ENCODE measurements around the gene ATG5. TPM values are rescaled to one million over a fixed set of nuclear protein-coding genes. Genes with fewer than 3 reads are reported as not detected.

ATG5 gene
- total and polyA plus RNA-seq, 2 experiments from 2014 or later: 31.6 to 48.2 TPM

- TF ChIP-seq STAT1 (IDR thresholded peaks at IDR 0.05; ENCODE audit: unreplicated experiment): no peak
- TF ChIP-seq CREB1 (CRISPR knock-in tag; IDR thresholded peaks at IDR 0.05; ENCODE audit: low read depth): no peak
- no peak for TF ChIP-seq JUNB (IDR thresholded peaks at IDR 0.05; ENCODE audit: unreplicated experiment)
- TF ChIP-seq POLR2AphosphoS5 (IDR thresholded peaks at IDR 0.05; ENCODE audit: low read depth): no peak
- no peak for TF ChIP-seq NANOG (IDR thresholded peaks at IDR 0.05; ENCODE audit: borderline replicate concordance)
These were observed 70.9 kb downstream of the ATG5 start (continued) for GRCh38 chr6:106254636-106255035.

GRCh38 chr6:106253731-106254130, 71.8 kb downstream of the ATG5 start:
- Histone ChIP-seq H3K27ac (ENCODE audit: low read depth) (no peak overlapping the region), H3F3A (replicated peaks; ENCODE audit: low read depth) (no peaks in the 10 kb centered on the region), H3K4me2 (no peak overlapping the region), H3K36me3 (ENCODE audit: insufficient read depth) (no peaks in the 10 kb centered on the region), H3K9me2 (ENCODE audit: insufficient read depth) (no peaks in the 10 kb centered on the region), H3K79me2 (replicated peaks; ENCODE audit: insufficient read depth) (peaks cover 40% of the 10 kb centered on the region), H2AFZ (no peak overlapping the region), H3K4me3 (no peak overlapping the region), H4K20me1 (replicated peaks; ENCODE audit: insufficient read depth) (no peaks in the 10 kb centered on the region; the same call in 1 of the 2 replicates), H3K27me3 (ENCODE audit: insufficient read depth) (no peaks in the 10 kb centered on the region), H3K4me1 (ENCODE audit: insufficient read depth) (no peaks in the 10 kb centered on the region)
- Mint-ChIP-seq H3K4me3 (no peak overlapping the region), H3K27me3 (ENCODE audit: insufficient read depth, low read depth, poor library complexity) (no peaks in the 10 kb centered on the region), H3K4me1 (no peaks in the 10 kb centered on the region; the same call in 1 of the 3 replicates), H3K27ac (no peak overlapping the region), H3K36me3 (ENCODE audit: low read depth) (no peaks in the 10 kb centered on the region; the same call in none of the 3 replicates), H3K9me3 (no peaks in the 10 kb centered on the region)
- TF ChIP-seq ZNF114 (CRISPR knock-in tag; IDR thresholded peaks at IDR 0.05): no peak
- TF ChIP-seq ETS1 (IDR thresholded peaks at IDR 0.05): no peak
- TF ChIP-seq EZH2phosphoT487 (IDR thresholded peaks at IDR 0.05; ENCODE audit: unreplicated experiment): no peak
- TF ChIP-seq CTCF (conservative IDR thresholded peaks at IDR 0.05; ENCODE audit: low read depth in 2 of 2): no peak
- TF ChIP-seq STAT1 (IDR thresholded peaks at IDR 0.05; ENCODE audit: unreplicated experiment): no peak
- TF ChIP-seq, protein P1, sequence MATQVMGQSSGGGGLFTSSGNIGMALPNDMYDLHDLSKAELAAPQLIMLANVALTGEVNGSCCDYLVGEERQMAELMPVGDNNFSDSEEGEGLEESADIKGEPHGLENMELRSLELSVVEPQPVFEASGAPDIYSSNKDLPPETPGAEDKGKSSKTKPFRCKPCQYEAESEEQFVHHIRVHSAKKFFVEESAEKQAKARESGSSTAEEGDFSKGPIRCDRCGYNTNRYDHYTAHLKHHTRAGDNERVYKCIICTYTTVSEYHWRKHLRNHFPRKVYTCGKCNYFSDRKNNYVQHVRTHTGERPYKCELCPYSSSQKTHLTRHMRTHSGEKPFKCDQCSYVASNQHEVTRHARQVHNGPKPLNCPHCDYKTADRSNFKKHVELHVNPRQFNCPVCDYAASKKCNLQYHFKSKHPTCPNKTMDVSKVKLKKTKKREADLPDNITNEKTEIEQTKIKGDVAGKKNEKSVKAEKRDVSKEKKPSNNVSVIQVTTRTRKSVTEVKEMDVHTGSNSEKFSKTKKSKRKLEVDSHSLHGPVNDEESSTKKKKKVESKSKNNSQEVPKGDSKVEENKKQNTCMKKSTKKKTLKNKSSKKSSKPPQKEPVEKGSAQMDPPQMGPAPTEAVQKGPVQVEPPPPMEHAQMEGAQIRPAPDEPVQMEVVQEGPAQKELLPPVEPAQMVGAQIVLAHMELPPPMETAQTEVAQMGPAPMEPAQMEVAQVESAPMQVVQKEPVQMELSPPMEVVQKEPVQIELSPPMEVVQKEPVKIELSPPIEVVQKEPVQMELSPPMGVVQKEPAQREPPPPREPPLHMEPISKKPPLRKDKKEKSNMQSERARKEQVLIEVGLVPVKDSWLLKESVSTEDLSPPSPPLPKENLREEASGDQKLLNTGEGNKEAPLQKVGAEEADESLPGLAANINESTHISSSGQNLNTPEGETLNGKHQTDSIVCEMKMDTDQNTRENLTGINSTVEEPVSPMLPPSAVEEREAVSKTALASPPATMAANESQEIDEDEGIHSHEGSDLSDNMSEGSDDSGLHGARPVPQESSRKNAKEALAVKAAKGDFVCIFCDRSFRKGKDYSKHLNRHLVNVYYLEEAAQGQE (IDR thresholded peaks at IDR 0.05; ENCODE audit: unreplicated experiment): no peak
- TF ChIP-seq NANOG (IDR thresholded peaks at IDR 0.05; ENCODE audit: borderline replicate concordance): no peak
- no peak for TF ChIP-seq POLR2AphosphoS5 (IDR thresholded peaks at IDR 0.05; ENCODE audit: low read depth)
- TF ChIP-seq CREB1 (CRISPR knock-in tag; IDR thresholded peaks at IDR 0.05; ENCODE audit: low read depth): no peak
- TF ChIP-seq JUNB (IDR thresholded peaks at IDR 0.05; ENCODE audit: unreplicated experiment): no peak
- TF ChIP-seq EZH2 (IDR thresholded peaks at IDR 0.05; ENCODE audit: low read depth, unreplicated experiment): no peak
- TF ChIP-seq ZNF331 (CRISPR knock-in tag; IDR thresholded peaks at IDR 0.05; ENCODE audit: low read depth): no peak
- TF ChIP-seq, protein P2, sequence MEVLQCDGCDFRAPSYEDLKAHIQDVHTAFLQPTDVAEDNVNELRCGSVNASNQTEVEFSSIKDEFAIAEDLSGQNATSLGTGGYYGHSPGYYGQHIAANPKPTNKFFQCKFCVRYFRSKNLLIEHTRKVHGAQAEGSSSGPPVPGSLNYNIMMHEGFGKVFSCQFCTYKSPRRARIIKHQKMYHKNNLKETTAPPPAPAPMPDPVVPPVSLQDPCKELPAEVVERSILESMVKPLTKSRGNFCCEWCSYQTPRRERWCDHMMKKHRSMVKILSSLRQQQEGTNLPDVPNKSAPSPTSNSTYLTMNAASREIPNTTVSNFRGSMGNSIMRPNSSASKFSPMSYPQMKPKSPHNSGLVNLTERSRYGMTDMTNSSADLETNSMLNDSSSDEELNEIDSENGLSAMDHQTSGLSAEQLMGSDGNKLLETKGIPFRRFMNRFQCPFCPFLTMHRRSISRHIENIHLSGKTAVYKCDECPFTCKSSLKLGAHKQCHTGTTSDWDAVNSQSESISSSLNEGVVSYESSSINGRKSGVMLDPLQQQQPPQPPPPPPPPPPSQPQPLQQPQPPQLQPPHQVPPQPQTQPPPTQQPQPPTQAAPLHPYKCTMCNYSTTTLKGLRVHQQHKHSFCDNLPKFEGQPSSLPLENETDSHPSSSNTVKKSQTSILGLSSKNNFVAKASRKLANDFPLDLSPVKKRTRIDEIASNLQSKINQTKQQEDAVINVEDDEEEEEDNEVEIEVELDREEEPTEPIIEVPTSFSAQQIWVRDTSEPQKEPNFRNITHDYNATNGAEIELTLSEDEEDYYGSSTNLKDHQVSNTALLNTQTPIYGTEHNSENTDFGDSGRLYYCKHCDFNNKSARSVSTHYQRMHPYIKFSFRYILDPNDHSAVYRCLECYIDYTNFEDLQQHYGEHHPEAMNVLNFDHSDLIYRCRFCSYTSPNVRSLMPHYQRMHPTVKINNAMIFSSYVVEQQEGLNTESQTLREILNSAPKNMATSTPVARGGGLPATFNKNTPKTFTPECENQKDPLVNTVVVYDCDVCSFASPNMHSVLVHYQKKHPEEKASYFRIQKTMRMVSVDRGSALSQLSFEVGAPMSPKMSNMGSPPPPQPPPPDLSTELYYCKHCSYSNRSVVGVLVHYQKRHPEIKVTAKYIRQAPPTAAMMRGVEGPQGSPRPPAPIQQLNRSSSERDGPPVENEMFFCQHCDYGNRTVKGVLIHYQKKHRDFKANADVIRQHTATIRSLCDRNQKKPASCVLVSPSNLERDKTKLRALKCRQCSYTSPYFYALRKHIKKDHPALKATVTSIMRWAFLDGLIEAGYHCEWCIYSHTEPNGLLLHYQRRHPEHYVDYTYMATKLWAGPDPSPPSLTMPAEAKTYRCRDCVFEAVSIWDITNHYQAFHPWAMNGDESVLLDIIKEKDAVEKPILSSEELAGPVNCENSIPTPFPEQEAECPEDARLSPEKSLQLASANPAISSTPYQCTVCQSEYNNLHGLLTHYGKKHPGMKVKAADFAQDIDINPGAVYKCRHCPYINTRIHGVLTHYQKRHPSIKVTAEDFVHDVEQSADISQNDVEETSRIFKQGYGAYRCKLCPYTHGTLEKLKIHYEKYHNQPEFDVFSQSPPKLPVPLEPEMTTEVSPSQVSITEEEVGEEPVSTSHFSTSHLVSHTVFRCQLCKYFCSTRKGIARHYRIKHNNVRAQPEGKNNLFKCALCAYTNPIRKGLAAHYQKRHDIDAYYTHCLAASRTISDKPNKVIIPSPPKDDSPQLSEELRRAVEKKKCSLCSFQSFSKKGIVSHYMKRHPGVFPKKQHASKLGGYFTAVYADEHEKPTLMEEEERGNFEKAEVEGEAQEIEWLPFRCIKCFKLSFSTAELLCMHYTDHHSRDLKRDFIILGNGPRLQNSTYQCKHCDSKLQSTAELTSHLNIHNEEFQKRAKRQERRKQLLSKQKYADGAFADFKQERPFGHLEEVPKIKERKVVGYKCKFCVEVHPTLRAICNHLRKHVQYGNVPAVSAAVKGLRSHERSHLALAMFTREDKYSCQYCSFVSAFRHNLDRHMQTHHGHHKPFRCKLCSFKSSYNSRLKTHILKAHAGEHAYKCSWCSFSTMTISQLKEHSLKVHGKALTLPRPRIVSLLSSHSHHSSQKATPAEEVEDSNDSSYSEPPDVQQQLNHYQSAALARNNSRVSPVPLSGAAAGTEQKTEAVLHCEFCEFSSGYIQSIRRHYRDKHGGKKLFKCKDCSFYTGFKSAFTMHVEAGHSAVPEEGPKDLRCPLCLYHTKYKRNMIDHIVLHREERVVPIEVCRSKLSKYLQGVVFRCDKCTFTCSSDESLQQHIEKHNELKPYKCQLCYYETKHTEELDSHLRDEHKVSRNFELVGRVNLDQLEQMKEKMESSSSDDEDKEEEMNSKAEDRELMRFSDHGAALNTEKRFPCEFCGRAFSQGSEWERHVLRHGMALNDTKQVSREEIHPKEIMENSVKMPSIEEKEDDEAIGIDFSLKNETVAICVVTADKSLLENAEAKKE (CRISPR knock-in tag; IDR thresholded peaks at IDR 0.05): no peak
- DNase-seq (ENCODE audit: low spot score) (no peak), ATAC-seq (no peak)
